NB4 (cell line): ENCODE measurements around the gene CCDC14.
A peak's percentile ranks its signal among the peaks of the same experiment; 100 is the strongest.
"Not testable (repeated sequence)": the region's sequence is repeated elsewhere in the genome, so short reads cannot be mapped to it uniquely, and the experiment has no call there.

Experiments
- DNase-seq: peaks from one replicate; pipeline ENCODE4 v3.0.0; 2010; ENCODE audit warnings: low read depth
- H3K4me3 ChIP-seq: one replicate; pipeline ENCODE4 v1.5.1; 2011; ENCODE audit warnings: mild to moderate bottlenecking, low read depth, low read length, moderate library complexity
- CTCF ChIP-seq: IDR thresholded peaks from one replicate; pipeline ENCODE4 v1.5.1; 2012; ENCODE audit warnings: low read depth, low read length
- MAX ChIP-seq: IDR thresholded peaks from 2 replicates; pipeline ENCODE4 v1.6.1; 2011; ENCODE audit warnings: low read depth, low read length
- MYC ChIP-seq: IDR thresholded peaks from 2 replicates; pipeline ENCODE4 v1.6.1; 2011; ENCODE audit warnings: low read depth, low read length
- POLR2A ChIP-seq: IDR thresholded peaks from 2 replicates; pipeline ENCODE4 v1.6.1; 2011; ENCODE audit warnings: mild to moderate bottlenecking; ENCODE audit not compliant: insufficient read length; ENCODE audit errors: extremely low read depth

Gene CCDC14

GRCh38 chr3:123909785-123910184 is 51.2 kb downstream of the CCDC14 start:
- DNase-seq: no peak
- no peak for TF ChIP-seq POLR2A
- TF ChIP-seq MYC: no peak
- no peak for TF ChIP-seq MAX
- TF ChIP-seq CTCF: no peak
- H3K4me3 ChIP-seq: no peak overlapping the region

GRCh38 chr3:123907720-123908119 is 53.3 kb downstream of the CCDC14 start:
- TF ChIP-seq POLR2A (no peak), MYC (no peak), CTCF (peak; percentile 2), MAX (no peak)
- DNase-seq: peak; percentile 7
- no peak overlapping the region for H3K4me3 ChIP-seq

GRCh38 chr3:123899300-123899865 is 61.6 kb downstream of the CCDC14 start:
- no peak for DNase-seq
- no peak overlapping the region for H3K4me3 ChIP-seq
- TF ChIP-seq CTCF: no peak
- no peak for TF ChIP-seq MAX
- TF ChIP-seq MYC: no peak
- TF ChIP-seq POLR2A: no peak

- TF ChIP-seq POLR2A: no peak
- TF ChIP-seq MYC: no peak
- no peak for TF ChIP-seq MAX
- no peak for TF ChIP-seq CTCF
- DNase-seq: no peak
- no peak overlapping the region for H3K4me3 ChIP-seq
Measured at GRCh38 chr3:123893012-123893411, 68.0 kb downstream of the CCDC14 start.

- no peak overlapping the region for H3K4me3 ChIP-seq
- TF ChIP-seq CTCF (no peak), MAX (no peak), POLR2A (no peak), MYC (no peak)
- no peak for DNase-seq
Measured at GRCh38 chr3:123892195-123892594, 68.8 kb downstream of the CCDC14 start.

GRCh38 chr3:123890991-123891390 is 70.0 kb downstream of the CCDC14 start:
- not testable (repeated sequence) for DNase-seq, H3K4me3 ChIP-seq

- not testable (repeated sequence) for DNase-seq
Measured at GRCh38 chr3:123890162-123890561, 70.9 kb downstream of the CCDC14 start.

More at GRCh38 chr3:123890162-123890561, 70.9 kb downstream of the CCDC14 start:
- H3K4me3 ChIP-seq: not testable (repeated sequence)
